Measurements from ENCODE around the gene ZNF407.

ZNF407 gene

GRCh38 chr18:74574916-74575315 lies 22.8 kb upstream of the ZNF407 start:
- no peak for DNase-seq
- in situ Hi-C loops (cut with MboI; ENCODE audit: low pct_unique_long_range_greater_than_20kb, low sequenced_read_pairs): no loop called here

GRCh38 chr18:74577019-74577418 lies 20.7 kb upstream of the ZNF407 start:
- in situ Hi-C loops (cut with MboI; ENCODE audit: low pct_unique_long_range_greater_than_20kb, low sequenced_read_pairs): no loop called here
- DNase-seq: no peak

GRCh38 chr18:74579496-74580065 lies 18.1 kb upstream of the ZNF407 start:
- in situ Hi-C loops (cut with MboI; ENCODE audit: low pct_unique_long_range_greater_than_20kb, low sequenced_read_pairs): no loop called here
- no peak for DNase-seq

GRCh38 chr18:74582642-74583041 lies 15.0 kb upstream of the ZNF407 start:
- no peak for DNase-seq

GRCh38 chr18:74587441-74587840 lies 10.2 kb upstream of the ZNF407 start:
- DNase-seq: no peak
- in situ Hi-C loops (cut with MboI; ENCODE audit: low pct_unique_long_range_greater_than_20kb, low sequenced_read_pairs): no loop called here

More at GRCh38 chr18:74582642-74583041, 15.0 kb upstream of the ZNF407 start:
- in situ Hi-C loops (cut with MboI; ENCODE audit: low pct_unique_long_range_greater_than_20kb, low sequenced_read_pairs): no loop called here

GRCh38 chr18:74589021-74589420 lies 8.6 kb upstream of the ZNF407 start:
- in situ Hi-C loops (cut with MboI; ENCODE audit: low pct_unique_long_range_greater_than_20kb, low sequenced_read_pairs): no loop called here
- DNase-seq: no peak

GRCh38 chr18:74589811-74590210 lies 7.9 kb upstream of the ZNF407 start:
- no peak for DNase-seq
- in situ Hi-C loops (cut with MboI; ENCODE audit: low pct_unique_long_range_greater_than_20kb, low sequenced_read_pairs): no loop called here

GRCh38 chr18:74590671-74591070 lies 7.0 kb upstream of the ZNF407 start:
- no peak for DNase-seq
- in situ Hi-C loops (cut with MboI; ENCODE audit: low pct_unique_long_range_greater_than_20kb, low sequenced_read_pairs): no loop called here

- in situ Hi-C loops (cut with MboI; ENCODE audit: low pct_unique_long_range_greater_than_20kb, low sequenced_read_pairs): no loop called here
These were observed 2.2 kb upstream of the ZNF407 start for GRCh38 chr18:74595431-74595830.

GRCh38 chr18:74597034-74597661 lies 522 bp upstream of the ZNF407 start:
- in situ Hi-C loops (cut with MboI; ENCODE audit: low pct_unique_long_range_greater_than_20kb, low sequenced_read_pairs): no loop called here
- DNase-seq: peak; percentile 87

More at GRCh38 chr18:74595431-74595830, 2.2 kb upstream of the ZNF407 start:
- DNase-seq: peak; percentile 19

- in situ Hi-C loops (cut with MboI; ENCODE audit: low pct_unique_long_range_greater_than_20kb, low sequenced_read_pairs): no loop called here
- DNase-seq: peak; percentile 71
These were observed 806 bp downstream of the ZNF407 start for GRCh38 chr18:74598350-74599001.

GRCh38 chr18:74604361-74604760 lies 6.7 kb downstream of the ZNF407 start:
- in situ Hi-C loops (cut with MboI; ENCODE audit: low pct_unique_long_range_greater_than_20kb, low sequenced_read_pairs): no loop called here
- no peak for DNase-seq

- in situ Hi-C loops (cut with MboI; ENCODE audit: low pct_unique_long_range_greater_than_20kb, low sequenced_read_pairs): no loop called here
- DNase-seq: no peak
These were observed 7.1 kb downstream of the ZNF407 start for GRCh38 chr18:74604774-74605173.

- in situ Hi-C loops (cut with MboI; ENCODE audit: low pct_unique_long_range_greater_than_20kb, low sequenced_read_pairs): no loop called here
These were observed 11.0 kb downstream of the ZNF407 start for GRCh38 chr18:74608681-74609080.

GRCh38 chr18:74609535-74609934 lies 11.9 kb downstream of the ZNF407 start:
- no peak for DNase-seq

More at GRCh38 chr18:74608681-74609080, 11.0 kb downstream of the ZNF407 start:
- DNase-seq: no peak

GRCh38 chr18:74610051-74610615 lies 12.5 kb downstream of the ZNF407 start:
- DNase-seq: no peak
- in situ Hi-C loops (cut with MboI; ENCODE audit: low pct_unique_long_range_greater_than_20kb, low sequenced_read_pairs): no loop called here

More at GRCh38 chr18:74609535-74609934, 11.9 kb downstream of the ZNF407 start:
- in situ Hi-C loops (cut with MboI; ENCODE audit: low pct_unique_long_range_greater_than_20kb, low sequenced_read_pairs): no loop called here

GRCh38 chr18:74610860-74611259 lies 13.2 kb downstream of the ZNF407 start:
- in situ Hi-C loops (cut with MboI; ENCODE audit: low pct_unique_long_range_greater_than_20kb, low sequenced_read_pairs): no loop called here
- DNase-seq: no peak

- in situ Hi-C loops (cut with MboI; ENCODE audit: low pct_unique_long_range_greater_than_20kb, low sequenced_read_pairs): no loop called here
- DNase-seq: no peak
These were observed 14.1 kb downstream of the ZNF407 start for GRCh38 chr18:74611765-74612164.

- no peak for DNase-seq
- in situ Hi-C loops (cut with MboI; ENCODE audit: low pct_unique_long_range_greater_than_20kb, low sequenced_read_pairs): no loop called here
These were observed 15.7 kb downstream of the ZNF407 start for GRCh38 chr18:74613381-74613780.

GRCh38 chr18:74616494-74616893 lies 18.8 kb downstream of the ZNF407 start:
- no peak for DNase-seq
- in situ Hi-C loops (cut with MboI; ENCODE audit: low pct_unique_long_range_greater_than_20kb, low sequenced_read_pairs): no loop called here
